A549 (cell line): ENCODE measurements around the gene MINAR1. TPM values are rescaled to one million over a fixed set of nuclear protein-coding genes. Genes with fewer than 3 reads are reported as not detected.

Source experiments
- ATAC-seq, 2 experiments: fragments of 200-7000 bp in 1 of 2; fragments of >200 bp in 1 of 2; cut with Nextera tagmentation in 1 of 2; cut with Tn5 transposase in 1 of 2; 3 replicates each; pipeline versions ENCODE4 v1.8.0 to v1.9.1; 2018 to 2020; ENCODE audit warnings: mild to moderate bottlenecking in 1 of 2, moderate library complexity in 1 of 2
- CTCF ChIA-PET: fragments of 300-600 bp; sonication (Branson Sonifier 250); formaldehyde crosslinking; extraction: SDS; loops from one replicate; lab custom pipeline; 2021; ENCODE audit warnings: antibody characterized with exemption, inconsistent platforms; lab: Yijun Ruan, JAX
- POLR2A ChIA-PET: fragments of 350-600 bp; formaldehyde crosslinking; extraction: SDS; loops from one replicate; lab custom pipeline; 2021; ENCODE audit warnings: antibody characterized with exemption, inconsistent platforms; lab: Yijun Ruan, JAX
- DNase-seq, 2 experiments: peaks; one replicate each; pipeline versions ENCODE4 v3.0.0 to v3.0.0-alpha.2; 2011 to 2016; ENCODE audit warnings: low read depth in 1 of 2, low spot score in 1 of 2
- FAIRE-seq: peaks from 2 replicates; lab custom pipeline; 2011; peaks lifted over from hg19 to GRCh38; lab: Jason Lieb, UNC
- H3K27ac ChIP-seq, 2 experiments: fragments of >200 bp; sonication (Bioruptor Twin); formaldehyde crosslinking; 3 replicates each; pipeline ENCODE4 v1.5.1; 2016 to 2017
- H3K4me1 ChIP-seq: fragments of >200 bp; sonication (Bioruptor Twin); formaldehyde crosslinking; 3 replicates; pipeline ENCODE4 v1.6.1; 2016
- H3K4me2 ChIP-seq: fragments of >200 bp; sonication (Bioruptor Twin); formaldehyde crosslinking; 3 replicates; pipeline ENCODE4 v1.6.1; 2016
- H3K4me3 ChIP-seq: fragments of >200 bp; sonication (Bioruptor Twin); formaldehyde crosslinking; 3 replicates; pipeline ENCODE4 v1.5.1; 2016
- H3K9me3 ChIP-seq: fragments of >200 bp; sonication (Bioruptor Twin); formaldehyde crosslinking; 3 replicates; pipeline ENCODE4 v1.6.1; 2016
- CBX8 ChIP-seq: fragments of 200-600 bp; sonication (generic); IDR thresholded peaks from 2 replicates; pipeline ENCODE4 v1.6.1; 2016
- CEBPB ChIP-seq, 2 experiments: fragments of >200 bp in 1 of 2; sonication (Bioruptor Twin) in 1 of 2; formaldehyde crosslinking in 1 of 2; IDR thresholded peaks; 2 replicates each; pipeline ENCODE4 v1.6.1; 2012 to 2016
- CHD4 ChIP-seq: fragments of 200-600 bp; sonication (generic); IDR thresholded peaks from 2 replicates; pipeline ENCODE4 v1.6.1; 2016; ENCODE audit warnings: antibody characterized with exemption, mild to moderate bottlenecking, borderline replicate concordance
- EHF ChIP-seq: fragments of 250-450 bp; sonication (Bioruptor Pico); IDR thresholded peaks from 2 replicates; pipeline ENCODE4 v1.5.0; 2020; ENCODE audit warnings: mild to moderate bottlenecking
- ESRRA ChIP-seq: fragments of 150-350 bp; IDR thresholded peaks from 2 replicates; pipeline ENCODE4 v1.6.1; 2014; ENCODE audit warnings: mild to moderate bottlenecking, low read length, borderline replicate concordance
- FOSB ChIP-seq: fragments of 250-450 bp; sonication (Bioruptor Pico); IDR thresholded peaks from 2 replicates; pipeline ENCODE4 v1.5.0; 2020; ENCODE audit warnings: mild to moderate bottlenecking, moderate library complexity
- GATA3 ChIP-seq: IDR thresholded peaks from 2 replicates; pipeline ENCODE4 v1.6.1; 2012; ENCODE audit warnings: borderline replicate concordance
- HOXA7 ChIP-seq: fragments of 250-450 bp; sonication (Bioruptor Pico); IDR thresholded peaks from 2 replicates; pipeline ENCODE4 v1.5.0; 2020; ENCODE audit warnings: mild to moderate bottlenecking, moderate library complexity
- JUNB ChIP-seq: fragments of >200 bp; sonication (Bioruptor Twin); formaldehyde crosslinking; IDR thresholded peaks from 2 replicates; pipeline ENCODE4 v1.6.1; 2016
- MYC ChIP-seq: IDR thresholded peaks from 2 replicates; pipeline ENCODE4 v1.6.1; 2012; ENCODE audit warnings: mild to moderate bottlenecking, inconsistent platforms, low read length, improper control_type of control experiment, borderline replicate concordance
- PHF8 ChIP-seq: fragments of 200-600 bp; sonication (generic); IDR thresholded peaks from 2 replicates; pipeline ENCODE4 v1.6.1; 2016; ENCODE audit warnings: low read depth, mild to moderate bottlenecking, antibody characterized with exemption, moderate library complexity, borderline replicate concordance
- POLR2AphosphoS2 ChIP-seq: conservative IDR thresholded peaks from 2 replicates; pipeline ENCODE4 v1.6.1; 2012; ENCODE audit warnings: low read length, improper control_type of control experiment, inconsistent platforms
- RAD21 ChIP-seq, 2 experiments: fragments of >200 bp in 1 of 2; sonication (Bioruptor Twin) in 1 of 2; formaldehyde crosslinking in 1 of 2; IDR thresholded peaks in 1 of 2; conservative IDR thresholded peaks in 1 of 2; 2 replicates in 1 of 2; 3 replicates in 1 of 2; pipeline ENCODE4 v1.6.1; 2012 to 2018; ENCODE audit warnings: inconsistent platforms in 1 of 2
- SREBF2 ChIP-seq: fragments of 450-650 bp; IDR thresholded peaks from 2 replicates; pipeline ENCODE4 v1.6.1; 2014; ENCODE audit warnings: mild to moderate bottlenecking, moderate library complexity
- WGBS: methylation state at CpG from one replicate; pipeline ENCODE4 v1.1.6; 2017; ENCODE audit errors: missing lambda C conversion rate; 5-methylcytosine and 5-hydroxymethylcytosine counted together
- polyA plus RNA-seq, 4 experiments: library from polyadenylated mRNA; depleted of rRNA in 3 of 4; stranded (reverse); fragments of >200 nt; fragmentation: RNase III in 1 of 4; extraction: RNeasy Plus Mini Kit Qiagen cat#74134 plus additional on column Dnase treatment in 1 of 4; gene quantifications; 2 replicates in 3 of 4; 3 replicates in 1 of 4; pipeline ENCODE4 v1.2.3, GENCODE V29; 2011 to 2017
- TF ChIP-seq, protein P1 (sequence below): fragments of 200-600 bp; sonication (generic); IDR thresholded peaks from 2 replicates; pipeline ENCODE4 v1.6.1; 2016; ENCODE audit warnings: antibody characterized with exemption, mild to moderate bottlenecking, moderate library complexity
- TF ChIP-seq, protein P2 (sequence below): fragments of 150-350 bp; IDR thresholded peaks from 2 replicates; pipeline ENCODE4 v1.6.1; 2014; ENCODE audit warnings: low read depth, mild to moderate bottlenecking, low read length
- TF ChIP-seq, protein P3 (sequence below): fragments of >200 bp; sonication (Bioruptor Twin); formaldehyde crosslinking; IDR thresholded peaks from 2 replicates; pipeline ENCODE4 v1.6.1; 2016
- TF ChIP-seq, protein P4 (sequence below): IDR thresholded peaks from 2 replicates; pipeline ENCODE4 v1.6.1; 2012
- TF ChIP-seq, protein P5 (sequence below): fragments of 450-650 bp; IDR thresholded peaks from 2 replicates; pipeline ENCODE4 v1.6.1; 2014; ENCODE audit warnings: antibody characterized with exemption
- TF ChIP-seq, protein P6 (sequence below): IDR thresholded peaks from 2 replicates; pipeline ENCODE4 v1.6.1; 2012; ENCODE audit warnings: low read depth, borderline replicate concordance

The MINAR1 gene
- polyA plus RNA-seq, 2 of the 4 experiments (the other 2 are of a cell fraction), result 0.87 to 0.88 TPM

DNA sequence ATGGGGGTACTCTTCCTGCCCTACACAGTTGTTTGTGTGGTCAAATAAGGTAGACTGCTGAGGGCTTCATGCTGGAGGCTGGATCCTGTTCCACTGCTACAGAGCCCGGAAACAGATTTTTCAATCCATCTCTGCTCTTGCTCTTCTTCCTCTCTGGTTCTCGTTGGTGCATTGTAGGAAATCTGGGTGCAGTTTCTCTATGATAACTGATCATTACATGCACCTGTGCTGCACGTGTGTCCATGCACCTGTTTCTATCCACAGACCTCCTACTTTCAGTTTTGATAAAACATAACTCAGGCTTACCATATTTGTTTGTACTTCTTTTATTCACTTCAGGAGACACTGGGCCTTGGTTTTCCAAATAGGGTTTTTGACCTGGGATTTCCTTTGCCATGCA is 21.3 kb downstream of the MINAR1 start:
- ATAC-seq (no peak), DNase-seq (no peak), FAIRE-seq (no peak)
- 20% methylated on average over 3 of the region's 3 CpGs for WGBS
- Histone ChIP-seq H3K4me2 (no peak overlapping the region), H3K4me1 (no peaks in the 10 kb centered on the region), H3K27ac (no peak overlapping the region), H3K4me3 (no peak overlapping the region), H3K9me3 (no peaks in the 10 kb centered on the region)
- no peak for TF ChIP-seq GATA3
- no peak for TF ChIP-seq ESRRA
- TF ChIP-seq, protein P1, sequence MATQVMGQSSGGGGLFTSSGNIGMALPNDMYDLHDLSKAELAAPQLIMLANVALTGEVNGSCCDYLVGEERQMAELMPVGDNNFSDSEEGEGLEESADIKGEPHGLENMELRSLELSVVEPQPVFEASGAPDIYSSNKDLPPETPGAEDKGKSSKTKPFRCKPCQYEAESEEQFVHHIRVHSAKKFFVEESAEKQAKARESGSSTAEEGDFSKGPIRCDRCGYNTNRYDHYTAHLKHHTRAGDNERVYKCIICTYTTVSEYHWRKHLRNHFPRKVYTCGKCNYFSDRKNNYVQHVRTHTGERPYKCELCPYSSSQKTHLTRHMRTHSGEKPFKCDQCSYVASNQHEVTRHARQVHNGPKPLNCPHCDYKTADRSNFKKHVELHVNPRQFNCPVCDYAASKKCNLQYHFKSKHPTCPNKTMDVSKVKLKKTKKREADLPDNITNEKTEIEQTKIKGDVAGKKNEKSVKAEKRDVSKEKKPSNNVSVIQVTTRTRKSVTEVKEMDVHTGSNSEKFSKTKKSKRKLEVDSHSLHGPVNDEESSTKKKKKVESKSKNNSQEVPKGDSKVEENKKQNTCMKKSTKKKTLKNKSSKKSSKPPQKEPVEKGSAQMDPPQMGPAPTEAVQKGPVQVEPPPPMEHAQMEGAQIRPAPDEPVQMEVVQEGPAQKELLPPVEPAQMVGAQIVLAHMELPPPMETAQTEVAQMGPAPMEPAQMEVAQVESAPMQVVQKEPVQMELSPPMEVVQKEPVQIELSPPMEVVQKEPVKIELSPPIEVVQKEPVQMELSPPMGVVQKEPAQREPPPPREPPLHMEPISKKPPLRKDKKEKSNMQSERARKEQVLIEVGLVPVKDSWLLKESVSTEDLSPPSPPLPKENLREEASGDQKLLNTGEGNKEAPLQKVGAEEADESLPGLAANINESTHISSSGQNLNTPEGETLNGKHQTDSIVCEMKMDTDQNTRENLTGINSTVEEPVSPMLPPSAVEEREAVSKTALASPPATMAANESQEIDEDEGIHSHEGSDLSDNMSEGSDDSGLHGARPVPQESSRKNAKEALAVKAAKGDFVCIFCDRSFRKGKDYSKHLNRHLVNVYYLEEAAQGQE, result no peak
- TF ChIP-seq, protein P2, sequence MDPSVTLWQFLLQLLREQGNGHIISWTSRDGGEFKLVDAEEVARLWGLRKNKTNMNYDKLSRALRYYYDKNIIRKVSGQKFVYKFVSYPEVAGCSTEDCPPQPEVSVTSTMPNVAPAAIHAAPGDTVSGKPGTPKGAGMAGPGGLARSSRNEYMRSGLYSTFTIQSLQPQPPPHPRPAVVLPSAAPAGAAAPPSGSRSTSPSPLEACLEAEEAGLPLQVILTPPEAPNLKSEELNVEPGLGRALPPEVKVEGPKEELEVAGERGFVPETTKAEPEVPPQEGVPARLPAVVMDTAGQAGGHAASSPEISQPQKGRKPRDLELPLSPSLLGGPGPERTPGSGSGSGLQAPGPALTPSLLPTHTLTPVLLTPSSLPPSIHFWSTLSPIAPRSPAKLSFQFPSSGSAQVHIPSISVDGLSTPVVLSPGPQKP, result no peak
- TF ChIP-seq SREBF2, result no peak
- TF ChIP-seq HOXA7 (CRISPR knock-in tag), result no peak
- TF ChIP-seq MYC, result no peak
- TF ChIP-seq, protein P3, sequence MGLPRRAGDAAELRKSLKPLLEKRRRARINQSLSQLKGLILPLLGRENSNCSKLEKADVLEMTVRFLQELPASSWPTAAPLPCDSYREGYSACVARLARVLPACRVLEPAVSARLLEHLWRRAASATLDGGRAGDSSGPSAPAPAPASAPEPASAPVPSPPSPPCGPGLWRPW, result no peak
- TF ChIP-seq JUNB, result no peak
- no peak for TF ChIP-seq CHD4
- no peak for TF ChIP-seq CEBPB (IDR thresholded peaks at IDR 0.05)
- no peak for TF ChIP-seq PHF8
- no peak for TF ChIP-seq RAD21 (conservative IDR thresholded peaks at IDR 0.05 in 1 of 2, IDR thresholded peaks at IDR 0.05 in 1 of 2)
- TF ChIP-seq, protein P4, sequence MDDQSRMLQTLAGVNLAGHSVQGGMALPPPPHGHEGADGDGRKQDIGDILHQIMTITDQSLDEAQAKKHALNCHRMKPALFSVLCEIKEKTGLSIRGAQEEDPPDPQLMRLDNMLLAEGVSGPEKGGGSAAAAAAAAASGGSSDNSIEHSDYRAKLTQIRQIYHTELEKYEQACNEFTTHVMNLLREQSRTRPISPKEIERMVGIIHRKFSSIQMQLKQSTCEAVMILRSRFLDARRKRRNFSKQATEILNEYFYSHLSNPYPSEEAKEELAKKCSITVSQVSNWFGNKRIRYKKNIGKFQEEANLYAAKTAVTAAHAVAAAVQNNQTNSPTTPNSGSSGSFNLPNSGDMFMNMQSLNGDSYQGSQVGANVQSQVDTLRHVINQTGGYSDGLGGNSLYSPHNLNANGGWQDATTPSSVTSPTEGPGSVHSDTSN, result no peak
- TF ChIP-seq, protein P5, sequence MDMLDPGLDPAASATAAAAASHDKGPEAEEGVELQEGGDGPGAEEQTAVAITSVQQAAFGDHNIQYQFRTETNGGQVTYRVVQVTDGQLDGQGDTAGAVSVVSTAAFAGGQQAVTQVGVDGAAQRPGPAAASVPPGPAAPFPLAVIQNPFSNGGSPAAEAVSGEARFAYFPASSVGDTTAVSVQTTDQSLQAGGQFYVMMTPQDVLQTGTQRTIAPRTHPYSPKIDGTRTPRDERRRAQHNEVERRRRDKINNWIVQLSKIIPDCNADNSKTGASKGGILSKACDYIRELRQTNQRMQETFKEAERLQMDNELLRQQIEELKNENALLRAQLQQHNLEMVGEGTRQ, result no peak
- TF ChIP-seq EHF (CRISPR knock-in tag), result no peak
- ChIA-PET POLR2A (no interaction called here), CTCF (interaction anchor here (1.0 kb wide), 1 partner anchor 36 kb away, joined by 3 read pairs; no protein-coding TSS in a partner anchor)

DNA sequence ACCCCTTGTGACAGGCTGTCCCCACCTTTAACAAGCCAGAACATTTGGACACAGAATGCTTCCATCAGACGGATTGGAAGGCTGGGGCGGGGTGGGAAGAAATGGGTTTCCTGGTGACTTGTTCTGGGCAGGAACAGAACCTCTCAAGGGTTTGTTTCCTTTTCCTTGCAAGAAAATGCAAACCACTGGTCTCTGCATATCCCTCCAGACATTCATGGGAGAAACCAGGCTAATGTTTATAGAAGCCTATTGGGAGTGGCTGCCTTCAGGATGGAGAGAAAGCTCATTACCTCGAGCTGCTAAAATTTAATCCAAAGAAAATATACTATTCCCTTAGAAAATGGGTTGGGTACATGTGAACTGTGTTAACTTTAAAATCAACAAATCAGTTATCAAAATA is 21.9 kb downstream of the MINAR1 start:
- FAIRE-seq (no peak), ATAC-seq (no peak)

More for the DNA sequence above, 21.9 kb downstream of the MINAR1 start:
- ChIA-PET POLR2A (no interaction called here), CTCF (interaction anchor here (1.0 kb wide), 1 partner anchor 36 kb away, joined by 3 read pairs; no protein-coding TSS in a partner anchor)
- H3K4me2 ChIP-seq, result no peak overlapping the region
- H3K4me3 ChIP-seq, result no peak overlapping the region
- no peaks in the 10 kb centered on the region for H3K4me1 ChIP-seq
- no peaks in the 10 kb centered on the region for H3K9me3 ChIP-seq
- H3K27ac ChIP-seq, result no peak overlapping the region
- DNase-seq, result no peak
- no peak for TF ChIP-seq JUNB
- TF ChIP-seq CBX8, result no peak
- no peak for TF ChIP-seq FOSB
- TF ChIP-seq POLR2AphosphoS2, result no peak
- TF ChIP-seq, protein P6, sequence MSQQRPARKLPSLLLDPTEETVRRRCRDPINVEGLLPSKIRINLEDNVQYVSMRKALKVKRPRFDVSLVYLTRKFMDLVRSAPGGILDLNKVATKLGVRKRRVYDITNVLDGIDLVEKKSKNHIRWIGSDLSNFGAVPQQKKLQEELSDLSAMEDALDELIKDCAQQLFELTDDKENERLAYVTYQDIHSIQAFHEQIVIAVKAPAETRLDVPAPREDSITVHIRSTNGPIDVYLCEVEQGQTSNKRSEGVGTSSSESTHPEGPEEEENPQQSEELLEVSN, result no peak
- TF ChIP-seq, all 56 proteins: peak for 0
- 39% methylated on average over 3 of the region's 3 CpGs for WGBS
